Kidney (tissue), 14 donors: ENCODE data around the gene SIAH3. TPM values are rescaled to one million over a fixed set of nuclear protein-coding genes. Genes with fewer than 3 reads are reported as not detected.

Experiments
- DNase-seq, 5 donors: peaks; one replicate each; pipeline ENCODE4 v3.0.0-alpha.2; 2013 to 2020
- FAIRE-seq: peaks from 2 replicates; lab custom pipeline; 2012; peaks lifted over from hg19 to GRCh38; lab: Jason Lieb, UNC
- H3K27ac ChIP-seq, 2 donors: one replicate each; pipeline ENCODE4 v1.7.0; 2013; ENCODE audit warnings: low read depth in 2 of 2, low read length in 2 of 2, inconsistent platforms in 1 of 2
- H3K27me3 ChIP-seq: one replicate; pipeline ENCODE4 v1.7.1; 2013; ENCODE audit warnings: low read length, inconsistent platforms; ENCODE audit not compliant: control insufficient read depth, insufficient read depth
- H3K36me3 ChIP-seq, 3 donors: one replicate each; pipeline versions ENCODE4 v1.7.0 to v1.7.1; 2013; ENCODE audit warnings: low read length in 3 of 3, control low read depth in 1 of 3, inconsistent platforms in 1 of 3; ENCODE audit not compliant: insufficient read depth in 3 of 3, control insufficient read depth in 2 of 3
- H3K4me1 ChIP-seq, 3 donors: one replicate each; pipeline versions ENCODE4 v1.7.0 to v1.7.1; 2013; ENCODE audit warnings: low read length in 3 of 3, inconsistent platforms in 1 of 3, low read depth in 1 of 3; ENCODE audit not compliant: control insufficient read depth in 2 of 3, insufficient read depth in 2 of 3
- H3K4me3 ChIP-seq, 3 donors: one replicate each; pipeline versions ENCODE4 v1.7.0 to v1.8.1; 2013; ENCODE audit warnings: low read length in 3 of 3, control low read depth in 1 of 3, inconsistent platforms in 1 of 3
- H3K9ac ChIP-seq, 3 donors: one replicate each; pipeline versions ENCODE4 v1.7.0 to v1.7.1; 2013; ENCODE audit warnings: low read length in 3 of 3, control low read depth in 1 of 3, inconsistent platforms in 1 of 3
- H3K9me3 ChIP-seq, 3 donors: one replicate each; pipeline versions ENCODE4 v1.7.0 to v1.7.1; 2013; ENCODE audit warnings: low read length in 3 of 3, control low read depth in 1 of 3, inconsistent platforms in 1 of 3; ENCODE audit not compliant: control insufficient read depth in 2 of 3, insufficient read depth in 1 of 3
- intact Hi-C: fragments of 100-400 bp; cut with DNase I; formaldehyde crosslinking; loops from one replicate; pipeline ENCODE4 v1.11.1; 2022
- polyA plus RNA-seq: library from polyadenylated mRNA; stranded (reverse); fragments of 350-450 nt; fragmentation: Illumina TruSeq; extraction: RNeasy Lipid Tissue Mini Kit (QIAGEN cat#74804); gene quantifications from one replicate; pipeline ENCODE4 v1.2.3, GENCODE V29; 2014; ENCODE audit warnings: low read depth, low replicate concordance; ENCODE audit not compliant: insufficient read depth
- total RNA-seq: library from RNA; stranded (reverse); fragmentation: NEBNext Ultra II Directional; extraction: Animal tissue kit (Norgen Biotek cat#: 25700); gene quantifications from one replicate; pipeline ENCODE4 v1.2.1, GENCODE V29; 2021
- TF ChIP-seq, protein P1 (sequence below): IDR thresholded peaks from 3 replicates; pipeline ENCODE4 v1.5.1; 2012; ENCODE audit warnings: mild to moderate bottlenecking, moderate library complexity, borderline replicate concordance; ENCODE audit not compliant: insufficient read depth; ENCODE audit errors: extremely low read depth
- donor health status: control.
- donor health status: control.
- donor health status: control.
- donor health status: control.
- donor health status: control.
- donor health status: DM: yes; HTN: yes; CAD: no.
- donor health status: Normal renal cell carcinoma (clear cell type).

Gene SIAH3
- total and polyA plus RNA-seq, 2 donors from 2014 or later, result 0.03 to 0.41 TPM

DNA sequence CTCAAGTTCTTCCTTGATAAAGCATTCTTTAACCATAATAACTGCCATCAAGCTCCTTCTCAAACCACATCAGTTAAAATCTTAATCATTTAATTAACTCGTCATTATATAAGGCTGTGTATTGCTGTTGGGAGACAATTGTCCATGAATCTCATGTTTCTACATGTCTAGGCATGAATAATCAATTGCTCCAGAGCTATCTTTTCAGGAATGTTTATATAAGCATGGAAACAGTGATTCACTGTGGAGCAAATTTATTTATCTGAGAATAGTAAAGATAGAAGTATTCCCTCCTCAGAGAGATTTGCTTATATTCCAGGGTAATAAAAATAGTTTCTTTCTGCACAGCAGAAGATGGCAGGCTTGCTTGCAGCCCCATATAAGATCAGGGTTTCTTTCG, 78.3 kb downstream of the SIAH3 start:
- no peaks in the 10 kb centered on the region for H3K9me3 ChIP-seq
- H3K9ac ChIP-seq, result no peak overlapping the region
- FAIRE-seq (no peak), DNase-seq (no peak)
- TF ChIP-seq, protein P1, sequence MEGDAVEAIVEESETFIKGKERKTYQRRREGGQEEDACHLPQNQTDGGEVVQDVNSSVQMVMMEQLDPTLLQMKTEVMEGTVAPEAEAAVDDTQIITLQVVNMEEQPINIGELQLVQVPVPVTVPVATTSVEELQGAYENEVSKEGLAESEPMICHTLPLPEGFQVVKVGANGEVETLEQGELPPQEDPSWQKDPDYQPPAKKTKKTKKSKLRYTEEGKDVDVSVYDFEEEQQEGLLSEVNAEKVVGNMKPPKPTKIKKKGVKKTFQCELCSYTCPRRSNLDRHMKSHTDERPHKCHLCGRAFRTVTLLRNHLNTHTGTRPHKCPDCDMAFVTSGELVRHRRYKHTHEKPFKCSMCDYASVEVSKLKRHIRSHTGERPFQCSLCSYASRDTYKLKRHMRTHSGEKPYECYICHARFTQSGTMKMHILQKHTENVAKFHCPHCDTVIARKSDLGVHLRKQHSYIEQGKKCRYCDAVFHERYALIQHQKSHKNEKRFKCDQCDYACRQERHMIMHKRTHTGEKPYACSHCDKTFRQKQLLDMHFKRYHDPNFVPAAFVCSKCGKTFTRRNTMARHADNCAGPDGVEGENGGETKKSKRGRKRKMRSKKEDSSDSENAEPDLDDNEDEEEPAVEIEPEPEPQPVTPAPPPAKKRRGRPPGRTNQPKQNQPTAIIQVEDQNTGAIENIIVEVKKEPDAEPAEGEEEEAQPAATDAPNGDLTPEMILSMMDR, result no peak
- H3K4me1 ChIP-seq, result no peaks in the 10 kb centered on the region
- H3K4me3 ChIP-seq, result no peak overlapping the region
- H3K36me3 ChIP-seq, result no peaks in the 10 kb centered on the region
- intact Hi-C loops, result no loop called here
- H3K27ac ChIP-seq, result no peak overlapping the region
- H3K27me3 ChIP-seq, result no peaks in the 10 kb centered on the region

DNA sequence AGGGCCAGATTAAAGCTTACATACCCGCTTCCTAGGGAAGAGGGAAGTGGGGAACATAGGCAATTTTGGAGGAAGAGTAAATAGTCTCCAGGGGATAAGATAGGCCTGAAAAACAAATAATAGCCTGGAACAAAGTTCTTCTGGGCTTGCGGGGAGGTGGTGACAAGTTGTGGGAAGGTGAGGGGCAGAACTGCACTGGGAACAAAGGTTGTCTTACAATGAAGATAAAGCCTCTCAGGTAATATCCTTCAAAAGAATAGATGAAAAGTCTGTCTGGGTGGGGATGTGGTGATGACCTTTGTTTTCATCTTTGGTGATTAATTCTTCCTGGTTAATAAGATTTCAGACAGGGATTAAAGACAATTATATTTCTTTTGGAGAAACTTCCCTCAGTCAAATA, 80.7 kb downstream of the SIAH3 start:
- FAIRE-seq, result no peak
- intact Hi-C loops, result no loop called here
- Histone ChIP-seq H3K36me3 (no peaks in the 10 kb centered on the region), H3K4me1 (no peaks in the 10 kb centered on the region), H3K9me3 (no peaks in the 10 kb centered on the region), H3K27me3 (no peaks in the 10 kb centered on the region), H3K4me3 (no peak overlapping the region), H3K9ac (no peak overlapping the region), H3K27ac (no peak overlapping the region)
- TF ChIP-seq, protein P1, result no peak
- DNase-seq, result no peak

DNA sequence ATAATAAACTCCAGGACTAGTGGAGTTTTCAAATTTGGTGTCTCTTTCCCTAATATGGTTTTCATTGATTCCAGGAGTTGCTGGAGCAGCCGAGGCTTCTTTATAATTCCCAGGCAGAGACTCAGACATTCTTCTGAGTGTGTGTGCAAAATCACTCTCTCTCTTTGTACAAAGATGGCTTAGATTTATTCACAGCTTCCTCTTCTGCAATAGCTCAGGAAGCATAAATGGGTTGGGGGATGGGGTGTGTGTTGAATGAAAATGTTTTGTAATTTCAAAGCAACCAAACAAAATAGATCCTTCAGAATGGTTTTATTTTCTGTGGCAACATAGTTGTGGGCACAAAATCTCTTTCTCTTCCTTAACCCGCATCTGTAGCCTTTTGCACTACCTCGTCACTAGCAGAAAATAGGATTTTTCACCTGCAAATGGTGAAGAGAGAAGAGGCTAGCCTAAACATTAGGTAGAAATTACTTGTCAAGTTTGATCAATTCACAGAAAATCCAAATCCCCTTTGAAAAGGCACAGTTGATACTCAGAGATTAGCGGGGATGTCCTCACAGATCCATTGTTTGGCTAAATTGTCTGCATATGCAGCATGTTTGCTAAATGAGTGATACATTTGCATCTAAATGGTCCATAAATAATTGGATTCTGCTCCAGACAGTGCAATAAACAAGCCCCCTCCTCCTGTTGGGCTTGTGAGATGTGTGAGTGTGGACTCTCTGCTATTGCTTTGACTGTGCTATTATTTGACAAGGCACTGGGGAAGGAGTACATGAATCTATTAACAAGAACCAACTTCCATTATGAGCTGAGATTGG, 82.7 kb downstream of the SIAH3 start:
- H3K36me3 ChIP-seq, result no peaks in the 10 kb centered on the region
- H3K27ac ChIP-seq, result no peak overlapping the region
- no peak for FAIRE-seq
- no peaks in the 10 kb centered on the region for H3K9me3 ChIP-seq
- TF ChIP-seq, protein P1, result no peak
- no peak overlapping the region for H3K4me3 ChIP-seq
- peaks cover 0 to 3% (median 0%) of the 10 kb centered on the region in 3 donors for H3K4me1 ChIP-seq
- H3K9ac ChIP-seq, result no peak overlapping the region
- H3K27me3 ChIP-seq, result no peaks in the 10 kb centered on the region
- peak in 1 of 5 donors; percentile 34 for DNase-seq
- intact Hi-C loops, result no loop called here
